Lower leg skin (tissue), 3 donors: ENCODE measurements around the gene CXCL16.

Source experiments
- POLR2A ChIP-seq, 2 donors: fragments of 450-650 bp; IDR thresholded peaks; one replicate each; pipeline ENCODE4 v1.6.1; 2016 to 2017; ENCODE audit warnings: antibody characterized with exemption in 2 of 2, mild to moderate bottlenecking in 1 of 2, moderate library complexity in 1 of 2
- TF ChIP-seq, protein P1 (sequence below), 3 donors: fragments of 450-650 bp; IDR thresholded peaks; one replicate each; pipeline ENCODE4 v1.5.1; 2016; ENCODE audit warnings: antibody characterized with exemption in 3 of 3, mild to moderate bottlenecking in 3 of 3, moderate library complexity in 2 of 3

DNA sequence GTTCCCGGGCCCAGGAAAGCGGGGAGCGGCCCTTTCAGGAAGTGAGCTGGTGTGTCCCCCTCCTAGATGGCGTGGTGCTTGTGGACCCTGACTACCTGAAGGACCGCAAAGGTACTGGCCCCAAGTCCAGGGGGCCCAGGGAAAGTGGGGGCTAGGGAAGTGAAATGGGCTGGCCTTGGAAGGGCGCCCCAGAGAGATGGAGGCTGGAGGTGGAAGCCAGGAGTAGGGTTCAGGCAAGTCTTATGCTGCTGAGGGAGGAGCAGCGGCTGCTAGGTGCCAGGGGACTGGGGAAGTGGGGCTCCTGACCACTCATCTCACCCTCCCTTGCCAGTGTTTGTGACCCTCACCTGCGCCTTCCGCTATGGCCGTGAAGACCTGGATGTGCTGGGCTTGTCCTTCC lies 23.6 kb downstream of the CXCL16 start:
- TF ChIP-seq, protein P1, sequence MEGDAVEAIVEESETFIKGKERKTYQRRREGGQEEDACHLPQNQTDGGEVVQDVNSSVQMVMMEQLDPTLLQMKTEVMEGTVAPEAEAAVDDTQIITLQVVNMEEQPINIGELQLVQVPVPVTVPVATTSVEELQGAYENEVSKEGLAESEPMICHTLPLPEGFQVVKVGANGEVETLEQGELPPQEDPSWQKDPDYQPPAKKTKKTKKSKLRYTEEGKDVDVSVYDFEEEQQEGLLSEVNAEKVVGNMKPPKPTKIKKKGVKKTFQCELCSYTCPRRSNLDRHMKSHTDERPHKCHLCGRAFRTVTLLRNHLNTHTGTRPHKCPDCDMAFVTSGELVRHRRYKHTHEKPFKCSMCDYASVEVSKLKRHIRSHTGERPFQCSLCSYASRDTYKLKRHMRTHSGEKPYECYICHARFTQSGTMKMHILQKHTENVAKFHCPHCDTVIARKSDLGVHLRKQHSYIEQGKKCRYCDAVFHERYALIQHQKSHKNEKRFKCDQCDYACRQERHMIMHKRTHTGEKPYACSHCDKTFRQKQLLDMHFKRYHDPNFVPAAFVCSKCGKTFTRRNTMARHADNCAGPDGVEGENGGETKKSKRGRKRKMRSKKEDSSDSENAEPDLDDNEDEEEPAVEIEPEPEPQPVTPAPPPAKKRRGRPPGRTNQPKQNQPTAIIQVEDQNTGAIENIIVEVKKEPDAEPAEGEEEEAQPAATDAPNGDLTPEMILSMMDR (IDR thresholded peaks at IDR 0.05) = no peak
- no peak for TF ChIP-seq POLR2A (IDR thresholded peaks at IDR 0.05)
